HFF-Myc (cell line): ENCODE results near the gene DNM2.

ENCODE experiments used
- DNase-seq: peaks from one replicate; pipeline ENCODE4 v3.0.0-alpha.2; 2011; ENCODE audit warnings: low read depth; ENCODE audit errors: extremely low read depth
- H3K4me3 ChIP-seq: replicated peaks from 2 replicates; pipeline ENCODE4 v1.5.1; 2011; ENCODE audit warnings: low read depth, mild to moderate bottlenecking, control low read depth, low read length
- CTCF ChIP-seq: IDR thresholded peaks from 2 replicates; pipeline ENCODE4 v1.5.1; 2012; ENCODE audit warnings: mild to moderate bottlenecking, low read depth, low read length, control low read depth; ENCODE audit errors: missing control alignments

Gene DNM2

GRCh38 chr19:10685210-10685609 is 32.7 kb upstream of the DNM2 start:
- no peak for DNase-seq
- no peak overlapping the region for H3K4me3 ChIP-seq
- no peak for TF ChIP-seq CTCF

- H3K4me3 ChIP-seq, result no peak overlapping the region
- no peak for DNase-seq
- TF ChIP-seq CTCF, result no peak
Measured at GRCh38 chr19:10686193-10686592, 31.7 kb upstream of the DNM2 start.

- no peak for TF ChIP-seq CTCF
- no peak for DNase-seq
- H3K4me3 ChIP-seq, result no peak overlapping the region
Measured at GRCh38 chr19:10686661-10687517, 31.0 kb upstream of the DNM2 start.

- H3K4me3 ChIP-seq, result no peak overlapping the region
- TF ChIP-seq CTCF, result no peak
Measured at GRCh38 chr19:10687518-10688288, 30.2 kb upstream of the DNM2 start.

GRCh38 chr19:10688545-10689280 is 29.2 kb upstream of the DNM2 start:
- DNase-seq, result no peak
- no peak for TF ChIP-seq CTCF
- H3K4me3 ChIP-seq, result no peak overlapping the region

More at GRCh38 chr19:10687518-10688288, 30.2 kb upstream of the DNM2 start:
- no peak for DNase-seq

GRCh38 chr19:10690341-10690781 is 27.5 kb upstream of the DNM2 start:
- DNase-seq, result no peak
- H3K4me3 ChIP-seq, result no peak overlapping the region
- TF ChIP-seq CTCF, result no peak
